Measurements from ENCODE around the gene OXNAD1.

DNA sequence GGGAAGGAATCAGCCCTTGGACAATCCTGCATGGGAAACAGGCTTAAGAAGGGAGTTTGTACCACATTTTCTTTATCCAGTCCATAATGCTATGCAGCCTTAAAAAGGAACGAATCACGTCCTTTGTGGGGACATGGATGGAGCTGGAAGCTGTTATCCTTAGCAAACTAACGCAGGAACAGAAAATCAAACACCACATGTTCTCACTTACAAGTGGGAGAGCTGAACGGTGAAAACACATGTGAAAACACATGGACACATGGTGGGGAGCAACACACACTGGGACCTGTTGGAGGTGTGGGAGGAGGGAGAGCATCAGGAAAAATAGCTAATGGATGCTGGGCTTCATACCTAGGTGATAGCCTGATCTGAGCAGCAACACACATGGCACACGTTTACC is 70.3 kb downstream of the OXNAD1 start:
- TF ChIP-seq, protein P1, sequence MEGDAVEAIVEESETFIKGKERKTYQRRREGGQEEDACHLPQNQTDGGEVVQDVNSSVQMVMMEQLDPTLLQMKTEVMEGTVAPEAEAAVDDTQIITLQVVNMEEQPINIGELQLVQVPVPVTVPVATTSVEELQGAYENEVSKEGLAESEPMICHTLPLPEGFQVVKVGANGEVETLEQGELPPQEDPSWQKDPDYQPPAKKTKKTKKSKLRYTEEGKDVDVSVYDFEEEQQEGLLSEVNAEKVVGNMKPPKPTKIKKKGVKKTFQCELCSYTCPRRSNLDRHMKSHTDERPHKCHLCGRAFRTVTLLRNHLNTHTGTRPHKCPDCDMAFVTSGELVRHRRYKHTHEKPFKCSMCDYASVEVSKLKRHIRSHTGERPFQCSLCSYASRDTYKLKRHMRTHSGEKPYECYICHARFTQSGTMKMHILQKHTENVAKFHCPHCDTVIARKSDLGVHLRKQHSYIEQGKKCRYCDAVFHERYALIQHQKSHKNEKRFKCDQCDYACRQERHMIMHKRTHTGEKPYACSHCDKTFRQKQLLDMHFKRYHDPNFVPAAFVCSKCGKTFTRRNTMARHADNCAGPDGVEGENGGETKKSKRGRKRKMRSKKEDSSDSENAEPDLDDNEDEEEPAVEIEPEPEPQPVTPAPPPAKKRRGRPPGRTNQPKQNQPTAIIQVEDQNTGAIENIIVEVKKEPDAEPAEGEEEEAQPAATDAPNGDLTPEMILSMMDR (IDR thresholded peaks at IDR 0.05): no peak
- TF ChIP-seq POLR2AphosphoS5 (IDR thresholded peaks at IDR 0.05): no peak
- TF ChIP-seq POLR2A (IDR thresholded peaks at IDR 0.05): no peak
- TF ChIP-seq EP300 (IDR thresholded peaks at IDR 0.05): no peak

Data from suprapubic skin (tissue), 4 donors.